Neural cell (in vitro differentiated cells): Measurements from ENCODE around the gene ZFPL1. TPM values are rescaled to one million over a fixed set of nuclear protein-coding genes. Genes with fewer than 3 reads are reported as not detected.
A peak's percentile ranks its signal among the peaks of the same experiment; 100 is the strongest.

Experiments used
- H2AFZ ChIP-seq: fragments of 200-600, 300-800 bp; sonication (generic), shearing (Covaris generic); 2 replicates; pipeline ENCODE4 v1.6.0; 2014; ENCODE audit warnings: low read depth, mild to moderate bottlenecking, antibody characterized with exemption, low read length, moderate library complexity
- H3F3A ChIP-seq: fragments of 200-600 bp; shearing (Covaris generic); 2 replicates; pipeline ENCODE4 v1.6.1; 2016; ENCODE audit warnings: mild to moderate bottlenecking, moderate library complexity, mixed read lengths, antibody characterized with exemption, low read length; ENCODE audit not compliant: insufficient read depth, poor library complexity, severe bottlenecking
- H3K27ac ChIP-seq: fragments of 200-600, 300-800 bp; sonication (generic), shearing (Covaris generic); 2 replicates; pipeline ENCODE4 v1.5.1; 2014; ENCODE audit warnings: mild to moderate bottlenecking, low read length, moderate library complexity
- H3K27me3 ChIP-seq: fragments of 300-800, 200-600 bp; sonication (generic), shearing (Covaris generic); 2 replicates; pipeline ENCODE4 v1.6.0; 2014; ENCODE audit warnings: mild to moderate bottlenecking, low read depth, low read length, moderate library complexity; ENCODE audit not compliant: insufficient read depth
- H3K36me3 ChIP-seq: fragments of 300-800, 200-600 bp; sonication (generic), shearing (Covaris generic); 2 replicates; pipeline ENCODE4 v1.5.1; 2014; ENCODE audit warnings: mild to moderate bottlenecking, antibody characterized with exemption, low read length, moderate library complexity; ENCODE audit not compliant: insufficient read depth
- H3K4me2 ChIP-seq: fragments of 300-800, 200-600 bp; sonication (generic), shearing (Covaris generic); 2 replicates; pipeline ENCODE4 v1.6.0; 2014; ENCODE audit warnings: mild to moderate bottlenecking, low read length
- H3K4me3 ChIP-seq: fragments of 300-800, 200-600 bp; sonication (generic), shearing (Covaris generic); 2 replicates; pipeline ENCODE4 v1.5.1; 2014; ENCODE audit warnings: mild to moderate bottlenecking, low read length, moderate library complexity
- H3K79me2 ChIP-seq: fragments of 200-600 bp; shearing (Covaris generic); replicated peaks from 2 replicates; pipeline ENCODE4 v1.6.0; 2014; ENCODE audit warnings: mild to moderate bottlenecking, low read length, moderate library complexity; ENCODE audit not compliant: insufficient read depth
- H3K9ac ChIP-seq: fragments of 300-800, 200-600 bp; sonication (generic), shearing (Covaris generic); 2 replicates; pipeline ENCODE4 v1.6.1; 2016; ENCODE audit warnings: mild to moderate bottlenecking, low read length, mixed read lengths
- H3K9me2 ChIP-seq: fragments of 200-600 bp; shearing (Covaris generic); 2 replicates; pipeline ENCODE4 v1.6.1; 2016; ENCODE audit warnings: mild to moderate bottlenecking, low read length, mixed read lengths; ENCODE audit not compliant: insufficient read depth
- H3K9me3 ChIP-seq: fragments of 200-600, 300-800 bp; sonication (generic), shearing (Covaris generic); 2 replicates; pipeline ENCODE4 v1.6.1; 2016; ENCODE audit warnings: mild to moderate bottlenecking, mixed run types, low read length, moderate library complexity, mixed read lengths
- H4K20me1 ChIP-seq: fragments of 200-600 bp; shearing (Covaris generic); 2 replicates; pipeline ENCODE4 v1.6.1; 2016; ENCODE audit warnings: mild to moderate bottlenecking, mixed run types; ENCODE audit not compliant: insufficient read depth
- CTCF ChIP-seq: fragments of 450-650 bp; IDR thresholded peaks from 2 replicates; pipeline ENCODE4 v1.5.1; 2014; ENCODE audit warnings: antibody characterized with exemption, mild to moderate bottlenecking, moderate library complexity; ENCODE audit not compliant: poor library complexity, severe bottlenecking
- EP300 ChIP-seq: fragments of 450-650 bp; conservative IDR thresholded peaks from 2 replicates; pipeline ENCODE4 v1.6.1; 2014; ENCODE audit warnings: antibody characterized with exemption, mild to moderate bottlenecking, moderate library complexity; ENCODE audit not compliant: poor library complexity, severe bottlenecking
- EZH2 ChIP-seq: fragments of 200-600, 300-800 bp; shearing (Covaris generic), sonication (generic); IDR thresholded peaks from 2 replicates; pipeline ENCODE4 v1.6.1; 2014; ENCODE audit warnings: antibody characterized with exemption, low read length, borderline replicate concordance, mild to moderate bottlenecking; ENCODE audit not compliant: insufficient read depth, poor library complexity, severe bottlenecking
- MXI1 ChIP-seq: fragments of 450-650 bp; conservative IDR thresholded peaks from 2 replicates; pipeline ENCODE4 v1.6.1; 2014; ENCODE audit warnings: antibody characterized with exemption, mild to moderate bottlenecking; ENCODE audit not compliant: poor library complexity, severe bottlenecking
- POLR2AphosphoS5 ChIP-seq: IDR thresholded peaks from 2 replicates; pipeline ENCODE4 v1.6.1; 2012
- RAD21 ChIP-seq: fragments of 450-650 bp; conservative IDR thresholded peaks from 2 replicates; pipeline ENCODE4 v1.6.1; 2014; ENCODE audit warnings: antibody characterized with exemption, mild to moderate bottlenecking, moderate library complexity
- REST ChIP-seq: IDR thresholded peaks from 2 replicates; pipeline ENCODE4 v1.6.1; 2012; ENCODE audit warnings: borderline replicate concordance
- SMC3 ChIP-seq: fragments of 450-650 bp; conservative IDR thresholded peaks from 2 replicates; pipeline ENCODE4 v1.6.1; 2014; ENCODE audit warnings: antibody characterized with exemption, mild to moderate bottlenecking, moderate library complexity; ENCODE audit not compliant: poor library complexity
- TAF1 ChIP-seq: IDR thresholded peaks from 2 replicates; pipeline ENCODE4 v1.6.1; 2012; ENCODE audit warnings: low read depth
- polyA plus RNA-seq: library from polyadenylated mRNA; depleted of rRNA; stranded (reverse); fragments of >200 nt; gene quantifications from 2 replicates; pipeline ENCODE4 v1.2.3, GENCODE V29; 2014

The ZFPL1 gene
- polyA plus RNA-seq, 1 donor from 2014 or later: 42.0 TPM

- H4K20me1 ChIP-seq: no peaks in the 10 kb centered on the region
- no peak overlapping the region for H3K4me2 ChIP-seq
- H3F3A ChIP-seq: no peaks in the 10 kb centered on the region
- H3K9me2 ChIP-seq: no peaks in the 10 kb centered on the region
- no peak for TF ChIP-seq EP300
- no peak for TF ChIP-seq REST
- no peak for TF ChIP-seq POLR2AphosphoS5
- TF ChIP-seq TAF1: no peak
- no peak for TF ChIP-seq EZH2
- TF ChIP-seq CTCF: no peak
- H2AFZ ChIP-seq: no peak overlapping the region
- H3K27me3 ChIP-seq: no peaks in the 10 kb centered on the region
- no peak overlapping the region for H3K4me3 ChIP-seq
- H3K36me3 ChIP-seq: no peaks in the 10 kb centered on the region
- no peak overlapping the region for H3K9ac ChIP-seq
- no peak overlapping the region for H3K27ac ChIP-seq
- no peaks in the 10 kb centered on the region for H3K9me3 ChIP-seq
- peaks cover 19% of the 10 kb centered on the region for H3K79me2 ChIP-seq
Measured at GRCh38 chr11:65109231-65110198, 25.5 kb downstream of the ZFPL1 start.

- no peaks in the 10 kb centered on the region for H3K27me3 ChIP-seq
- H4K20me1 ChIP-seq: no peaks in the 10 kb centered on the region
- no peaks in the 10 kb centered on the region for H3K9me2 ChIP-seq
- no peak overlapping the region for H3K27ac ChIP-seq
- H3K9ac ChIP-seq: peak overlapping the region; percentile 34
- peaks cover 19% of the 10 kb centered on the region for H3K79me2 ChIP-seq
- no peak overlapping the region for H2AFZ ChIP-seq
- H3K4me2 ChIP-seq: no peak overlapping the region
- TF ChIP-seq POLR2AphosphoS5: no peak
- TF ChIP-seq TAF1: no peak
- TF ChIP-seq SMC3: peak; percentile 80
- no peak for TF ChIP-seq EP300
- no peak for TF ChIP-seq REST
- TF ChIP-seq EZH2: no peak
- peak; percentile 94 for TF ChIP-seq CTCF
- peak; percentile 71 for TF ChIP-seq RAD21
- peak; percentile 45 for TF ChIP-seq MXI1
- no peaks in the 10 kb centered on the region for H3K9me3 ChIP-seq
- H3K4me3 ChIP-seq: peak overlapping the region; percentile 29
- no peaks in the 10 kb centered on the region for H3F3A ChIP-seq
- no peaks in the 10 kb centered on the region for H3K36me3 ChIP-seq
Measured at GRCh38 chr11:65110354-65110861, 26.4 kb downstream of the ZFPL1 start.
